NB4 (cell line): Measurements from ENCODE around the gene DISP2.

Source experiments
- DNase-seq: peaks from one replicate; pipeline ENCODE4 v3.0.0; 2010; ENCODE audit warnings: low read depth
- H3K4me3 ChIP-seq: one replicate; pipeline ENCODE4 v1.5.1; 2011; ENCODE audit warnings: mild to moderate bottlenecking, low read depth, low read length, moderate library complexity
- CTCF ChIP-seq: IDR thresholded peaks from one replicate; pipeline ENCODE4 v1.5.1; 2012; ENCODE audit warnings: low read depth, low read length
- MAX ChIP-seq: IDR thresholded peaks from 2 replicates; pipeline ENCODE4 v1.6.1; 2011; ENCODE audit warnings: low read depth, low read length
- MYC ChIP-seq: IDR thresholded peaks from 2 replicates; pipeline ENCODE4 v1.6.1; 2011; ENCODE audit warnings: low read depth, low read length
- POLR2A ChIP-seq: IDR thresholded peaks from 2 replicates; pipeline ENCODE4 v1.6.1; 2011; ENCODE audit warnings: mild to moderate bottlenecking; ENCODE audit not compliant: insufficient read length; ENCODE audit errors: extremely low read depth

Gene DISP2

GRCh38 chr15:40424483-40425115, 66.6 kb downstream of the DISP2 start:
- no peak for DNase-seq
- TF ChIP-seq CTCF (no peak), POLR2A (no peak), MYC (no peak), MAX (no peak)
- H3K4me3 ChIP-seq = no peak overlapping the region

- no peak overlapping the region for H3K4me3 ChIP-seq
- DNase-seq = no peak
- TF ChIP-seq MYC = no peak
- no peak for TF ChIP-seq POLR2A
- TF ChIP-seq MAX = no peak
- no peak for TF ChIP-seq CTCF
Observed at GRCh38 chr15:40425681-40426080, 67.7 kb downstream of the DISP2 start.

GRCh38 chr15:40427188-40427587, 69.2 kb downstream of the DISP2 start:
- TF ChIP-seq MAX (no peak), CTCF (no peak), MYC (no peak), POLR2A (no peak)
- H3K4me3 ChIP-seq = no peak overlapping the region
- no peak for DNase-seq

GRCh38 chr15:40428185-40428584, 70.2 kb downstream of the DISP2 start:
- TF ChIP-seq MAX (no peak), CTCF (no peak), POLR2A (no peak), MYC (no peak)
- no peak overlapping the region for H3K4me3 ChIP-seq
- no peak for DNase-seq
